ENCODE data around the gene DENND1B. TPM values are rescaled to one million over a fixed set of nuclear protein-coding genes. Genes with fewer than 3 reads are reported as not detected.

Gene DENND1B
- total RNA-seq, 1 donor from 2014 or later, result 5.9 TPM

DNA sequence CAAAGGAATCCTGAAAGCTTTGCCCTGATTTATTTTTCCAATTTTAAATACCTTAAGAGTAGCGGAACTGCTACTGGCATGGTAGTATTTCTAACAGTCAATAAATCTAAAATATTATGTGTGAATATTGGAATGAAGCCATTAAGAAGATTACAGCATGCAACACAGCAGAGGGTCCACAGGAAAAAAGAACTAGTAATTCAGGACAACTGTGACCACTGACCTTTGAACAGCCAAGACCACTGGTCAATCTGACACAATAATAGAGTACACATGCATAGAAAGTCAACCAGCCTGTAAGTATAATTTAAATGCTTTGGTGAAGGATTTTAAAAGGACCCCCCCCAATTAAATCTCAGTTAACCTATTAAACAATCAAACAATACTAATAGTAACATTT is 171.0 kb downstream of the DENND1B start:
- TF ChIP-seq CTCF (conservative IDR thresholded peaks at IDR 0.05; ENCODE audit: low read depth, low read length), result no peak
- no peak for DNase-seq (ENCODE audit: low read depth)

DNA sequence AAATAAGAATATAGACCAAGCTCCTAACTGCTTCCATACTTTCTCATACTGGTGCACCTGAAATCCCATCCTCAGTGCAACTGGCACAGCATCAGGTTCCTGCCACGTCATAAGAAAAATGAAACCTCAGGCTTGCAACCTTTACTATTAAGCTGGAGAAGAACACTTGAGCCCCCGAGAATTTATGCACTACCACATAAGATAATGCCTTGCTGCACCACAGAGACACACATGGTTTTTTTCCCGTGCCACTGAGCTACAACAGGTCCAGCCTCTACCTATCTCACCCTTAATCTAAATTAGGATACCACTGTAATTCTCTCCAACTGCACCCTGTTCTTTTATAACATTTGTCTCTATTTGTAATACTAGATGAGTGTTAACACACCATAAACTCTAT is 174.5 kb downstream of the DENND1B start:
- no peak for DNase-seq (ENCODE audit: low read depth)
- H3K4me3 ChIP-seq (ENCODE audit: low read depth, low read length), result no peak overlapping the region
- TF ChIP-seq CTCF (conservative IDR thresholded peaks at IDR 0.05; ENCODE audit: low read depth, low read length), result no peak

More for the DNA sequence above, 171.0 kb downstream of the DENND1B start:
- H3K4me3 ChIP-seq (ENCODE audit: low read depth, low read length), result no peak overlapping the region

DNA sequence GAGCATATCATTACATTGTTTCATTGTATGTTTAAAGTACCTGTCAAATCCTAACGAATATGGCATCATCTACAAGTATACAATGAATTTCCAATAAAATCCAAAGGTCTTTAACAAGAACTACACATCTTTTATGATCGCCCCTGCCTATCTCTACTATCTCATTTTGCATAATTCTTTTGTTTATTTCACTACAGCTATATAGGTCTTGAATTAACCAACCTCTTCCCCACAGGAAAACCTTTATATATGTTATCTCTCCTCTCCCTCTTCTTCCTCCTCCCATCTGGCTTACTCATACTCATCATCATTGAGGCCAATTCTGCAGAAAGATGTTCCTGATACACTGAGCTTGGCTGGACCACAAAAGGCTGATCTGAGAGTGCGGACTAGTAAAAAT is 175.5 kb downstream of the DENND1B start:
- DNase-seq (ENCODE audit: low read depth), result no peak
- TF ChIP-seq CTCF (conservative IDR thresholded peaks at IDR 0.05; ENCODE audit: low read depth, low read length), result no peak
- no peak overlapping the region for H3K4me3 ChIP-seq (ENCODE audit: low read depth, low read length)

GRCh38 chr1:197598935-197599334 is 176.3 kb downstream of the DENND1B start:
- no peak for TF ChIP-seq CTCF (conservative IDR thresholded peaks at IDR 0.05; ENCODE audit: low read depth, low read length)
- no peak overlapping the region for H3K4me3 ChIP-seq (ENCODE audit: low read depth, low read length)
- no peak for DNase-seq (ENCODE audit: low read depth)

DNA sequence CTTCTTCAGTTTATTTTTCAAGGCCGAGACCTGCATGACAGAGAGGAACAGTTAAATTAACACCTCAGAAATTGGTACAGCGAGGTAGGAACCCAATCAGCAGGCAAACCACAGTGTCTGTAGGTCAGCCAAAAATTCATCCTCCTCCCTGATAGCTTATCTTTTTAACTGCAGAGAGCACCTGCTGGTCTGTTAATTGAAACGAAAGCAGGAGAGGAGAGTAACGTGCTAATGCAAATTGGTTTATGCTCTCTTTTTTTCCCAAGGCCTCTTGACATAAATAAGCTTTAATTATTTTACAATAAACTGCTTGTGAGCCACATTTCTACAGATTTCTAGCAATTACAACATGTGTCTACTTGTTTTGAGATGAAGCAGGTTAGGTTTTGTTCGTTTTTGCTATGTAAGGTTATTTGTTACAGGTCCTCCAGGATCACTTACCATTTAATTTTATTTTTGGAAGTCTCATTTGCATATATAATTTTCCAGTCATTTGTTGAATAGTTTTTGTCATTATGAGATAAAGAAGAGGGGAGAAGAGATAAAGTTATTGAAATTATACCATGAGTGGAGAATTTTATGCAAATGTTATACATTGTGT is 179.9 kb downstream of the DENND1B start:
- DNase-seq (ENCODE audit: low read depth), result no peak
- TF ChIP-seq CTCF (conservative IDR thresholded peaks at IDR 0.05; ENCODE audit: low read depth, low read length), result no peak

GRCh38 chr1:197590687-197591086 is 184.6 kb downstream of the DENND1B start:
- DNase-seq (ENCODE audit: low read depth), result no peak
- no peak for TF ChIP-seq CTCF (conservative IDR thresholded peaks at IDR 0.05; ENCODE audit: low read depth, low read length)
- no peak overlapping the region for H3K4me3 ChIP-seq (ENCODE audit: low read depth, low read length)

More for the DNA sequence above, 179.9 kb downstream of the DENND1B start:
- no peak overlapping the region for H3K4me3 ChIP-seq (ENCODE audit: low read depth, low read length)

- no peak for DNase-seq (ENCODE audit: low read depth)
- TF ChIP-seq CTCF (conservative IDR thresholded peaks at IDR 0.05; ENCODE audit: low read depth, low read length), result no peak
- no peak overlapping the region for H3K4me3 ChIP-seq (ENCODE audit: low read depth, low read length)
Observed at GRCh38 chr1:197585809-197586208, 189.5 kb downstream of the DENND1B start.
